ENCODE data around the gene KASH5. TPM values are rescaled to one million over a fixed set of nuclear protein-coding genes. Genes with fewer than 3 reads are reported as not detected.
"Not testable (repeated sequence)": the region's sequence is repeated elsewhere in the genome, so short reads cannot be mapped to it uniquely, and the experiment has no call there.

KASH5 gene
- total RNA-seq, 3 donors from 2014 or later, result 0.24 to 0.48 (median 0.27) TPM

GRCh38 chr19:49453013-49453756, 65.1 kb downstream of the KASH5 start, which contains the start of gene ALDH16A1:
Gene ALDH16A1 (plus strand): TSS chr19:49453225. CDS start chr19:49453332, 107 bp downstream.
- ATAC-seq, result peak; percentile 89 to 94
- no peaks in the 10 kb centered on the region for H3K27me3 Mint-ChIP-seq (ENCODE audit: low read depth)
- no peaks in the 10 kb centered on the region for H3K9me3 Mint-ChIP-seq
- peaks cover 14% of the 10 kb centered on the region for H3K36me3 Mint-ChIP-seq (ENCODE audit: insufficient read depth)
- H3K4me1 Mint-ChIP-seq (ENCODE audit: low read depth), result peaks cover 46% of the 10 kb centered on the region
- H3K4me3 Mint-ChIP-seq, result peak within 1 kb of the TSS; percentile 92
- peak; percentile 97 for DNase-seq

GRCh38 chr19:49453757-49454240, 65.8 kb downstream of the KASH5 start:
- no peaks in the 10 kb centered on the region for H3K9me3 Mint-ChIP-seq
- H3K36me3 Mint-ChIP-seq (ENCODE audit: insufficient read depth), result peaks cover 9% of the 10 kb centered on the region
- H3K27me3 Mint-ChIP-seq (ENCODE audit: low read depth), result no peaks in the 10 kb centered on the region
- peaks cover 40% of the 10 kb centered on the region for H3K4me1 Mint-ChIP-seq (ENCODE audit: low read depth)
- no peak for DNase-seq
- no peak for ATAC-seq
- peak overlapping the region; percentile 92 for H3K4me3 Mint-ChIP-seq

- H3K4me3 Mint-ChIP-seq, result peak overlapping the region; percentile 31
These were observed 67.7 kb downstream of the KASH5 start for GRCh38 chr19:49455773-49456172.

GRCh38 chr19:49456326-49456725, 68.3 kb downstream of the KASH5 start:
- Mint-ChIP-seq H3K4me1 (ENCODE audit: low read depth) (peaks cover 22% of the 10 kb centered on the region), H3K9me3 (no peaks in the 10 kb centered on the region), H3K27me3 (ENCODE audit: low read depth) (no peaks in the 10 kb centered on the region), H3K4me3 (peak overlapping the region; percentile 31), H3K36me3 (ENCODE audit: insufficient read depth) (peaks cover 7% of the 10 kb centered on the region)
- ATAC-seq (no peak), DNase-seq (no peak)

More at GRCh38 chr19:49455773-49456172, 67.7 kb downstream of the KASH5 start:
- DNase-seq (no peak), ATAC-seq (no peak)
- no peaks in the 10 kb centered on the region for H3K27me3 Mint-ChIP-seq (ENCODE audit: low read depth)
- peaks cover 7% of the 10 kb centered on the region for H3K36me3 Mint-ChIP-seq (ENCODE audit: insufficient read depth)
- H3K4me1 Mint-ChIP-seq (ENCODE audit: low read depth), result peaks cover 25% of the 10 kb centered on the region
- H3K9me3 Mint-ChIP-seq, result no peaks in the 10 kb centered on the region

GRCh38 chr19:49458567-49458903, 70.5 kb downstream of the KASH5 start:
- DNase-seq (no peak), ATAC-seq (no peak)
- peaks cover 7% of the 10 kb centered on the region for H3K36me3 Mint-ChIP-seq (ENCODE audit: insufficient read depth)
- no peaks in the 10 kb centered on the region for H3K9me3 Mint-ChIP-seq
- no peaks in the 10 kb centered on the region for H3K27me3 Mint-ChIP-seq (ENCODE audit: low read depth)
- H3K4me1 Mint-ChIP-seq (ENCODE audit: low read depth), result peaks cover 8% of the 10 kb centered on the region
- H3K4me3 Mint-ChIP-seq, result no peak overlapping the region

GRCh38 chr19:49459388-49459787, 71.3 kb downstream of the KASH5 start:
- Mint-ChIP-seq H3K27me3 (ENCODE audit: low read depth) (no peaks in the 10 kb centered on the region), H3K36me3 (ENCODE audit: insufficient read depth) (peaks cover 7% of the 10 kb centered on the region), H3K4me3 (no peak overlapping the region), H3K9me3 (no peaks in the 10 kb centered on the region), H3K4me1 (ENCODE audit: low read depth) (peaks cover 7% of the 10 kb centered on the region)
- DNase-seq, result no peak
- ATAC-seq, result no peak

- H3K9me3 Mint-ChIP-seq; H3K4me1 Mint-ChIP-seq (ENCODE audit: low read depth); DNase-seq; H3K27me3 Mint-ChIP-seq (ENCODE audit: low read depth); H3K36me3 Mint-ChIP-seq (ENCODE audit: insufficient read depth); ATAC-seq; H3K4me3 Mint-ChIP-seq: not testable (repeated sequence)
These were observed 73.1 kb downstream of the KASH5 start for GRCh38 chr19:49461130-49461529.

- no peaks in the 10 kb centered on the region for H3K27me3 Mint-ChIP-seq (ENCODE audit: low read depth)
- peaks cover 2% of the 10 kb centered on the region for H3K4me1 Mint-ChIP-seq (ENCODE audit: low read depth)
- H3K4me3 Mint-ChIP-seq, result no peak overlapping the region
- no peak for ATAC-seq
- peaks cover 2% of the 10 kb centered on the region for H3K36me3 Mint-ChIP-seq (ENCODE audit: insufficient read depth)
- H3K9me3 Mint-ChIP-seq, result no peaks in the 10 kb centered on the region
- no peak for DNase-seq
These were observed 73.6 kb downstream of the KASH5 start for GRCh38 chr19:49461656-49462055.

- no peak for DNase-seq
- Mint-ChIP-seq H3K36me3 (ENCODE audit: insufficient read depth) (no peaks in the 10 kb centered on the region), H3K27me3 (ENCODE audit: low read depth) (no peaks in the 10 kb centered on the region), H3K4me1 (ENCODE audit: low read depth) (no peaks in the 10 kb centered on the region), H3K9me3 (no peaks in the 10 kb centered on the region), H3K4me3 (no peak overlapping the region)
- no peak for ATAC-seq
These were observed 74.4 kb downstream of the KASH5 start for GRCh38 chr19:49462492-49462891.

- no peaks in the 10 kb centered on the region for H3K9me3 Mint-ChIP-seq
- no peak for DNase-seq
- peaks cover 12% of the 10 kb centered on the region for H3K4me1 Mint-ChIP-seq (ENCODE audit: low read depth)
- no peak overlapping the region for H3K4me3 Mint-ChIP-seq
- no peak for ATAC-seq
- no peaks in the 10 kb centered on the region for H3K27me3 Mint-ChIP-seq (ENCODE audit: low read depth)
- H3K36me3 Mint-ChIP-seq (ENCODE audit: insufficient read depth), result peaks cover 3% of the 10 kb centered on the region
These were observed 76.1 kb downstream of the KASH5 start for GRCh38 chr19:49463960-49464740.

GRCh38 chr19:49465371-49465770, 77.3 kb downstream of the KASH5 start:
- peaks cover 23% of the 10 kb centered on the region for H3K4me1 Mint-ChIP-seq (ENCODE audit: low read depth)
- ATAC-seq (no peak), DNase-seq (no peak)
- peaks cover 3% of the 10 kb centered on the region for H3K36me3 Mint-ChIP-seq (ENCODE audit: insufficient read depth)
- H3K27me3 Mint-ChIP-seq (ENCODE audit: low read depth), result no peaks in the 10 kb centered on the region
- no peak overlapping the region for H3K4me3 Mint-ChIP-seq
- H3K9me3 Mint-ChIP-seq, result no peaks in the 10 kb centered on the region

Other genes with a start within 250 kb of the KASH5 start
- not detected for gene HRC, start 232.9 kb upstream of the KASH5 start, total RNA-seq
- under 1 TPM; 0.37 to 0.43 (median 0.38) TPM for gene TRPM4, start 230.5 kb upstream of the KASH5 start, total RNA-seq
- under 1 TPM; 0.20 to 0.92 (median 0.29) TPM for gene SLC6A16, start 63.1 kb upstream of the KASH5 start, total RNA-seq
- gene CD37, start 52.8 kb upstream of the KASH5 start, total RNA-seq, result 100 to 1,000 TPM in 2 of 3 donors, 10 to 100 TPM in 1; 99.6 to 116 (median 106) TPM
- gene TEAD2, start 25.8 kb upstream of the KASH5 start, total RNA-seq, result under 1 TPM in 2 of 3 donors, not detected in 1; 0.16 to 0.33 TPM
- gene DKKL1, start 24.4 kb upstream of the KASH5 start, total RNA-seq, result not detected
- not detected for gene PTH2, start 35.2 kb downstream of the KASH5 start, total RNA-seq
- not detected for gene GFY, start 37.1 kb downstream of the KASH5 start, total RNA-seq
- gene SLC17A7, start 53.3 kb downstream of the KASH5 start, total RNA-seq, result under 1 TPM in 2 of 3 donors, not detected in 1; 0.08 to 0.13 TPM
- 100 to 1,000 TPM in 2 of 3 donors, 10 to 100 TPM in 1; 95.0 to 105 (median 105) TPM for gene PIH1D1, start 63.6 kb downstream of the KASH5 start, total RNA-seq
- gene ALDH16A1, start 65.0 kb downstream of the KASH5 start, total RNA-seq, result 10 to 100 TPM; 35.4 to 42.9 (median 35.8) TPM
- 10 to 100 TPM; 52.3 to 64.8 (median 56.9) TPM for gene FLT3LG, start 86.0 kb downstream of the KASH5 start, total RNA-seq
- gene RPL13A, start 99.4 kb downstream of the KASH5 start, total RNA-seq, result 1,000 to 10,000 TPM; 4,599 to 4,940 (median 4,852) TPM
- 1,000 to 10,000 TPM; 2,890 to 3,149 (median 2,904) TPM for gene RPS11, start 108.2 kb downstream of the KASH5 start, total RNA-seq
- gene FCGRT, start 124.4 kb downstream of the KASH5 start, total RNA-seq, result 1 to 10 TPM; 5.8 to 9.5 (median 8.9) TPM
- 1 to 10 TPM; 2.4 to 4.0 (median 3.5) TPM for gene RCN3, start 139.8 kb downstream of the KASH5 start, total RNA-seq
- gene NOSIP, start 192.3 kb downstream of the KASH5 start, total RNA-seq, result 10 to 100 TPM; 86.0 to 89.6 (median 87.0) TPM
- gene PRRG2, start 193.1 kb downstream of the KASH5 start, total RNA-seq, result 1 to 10 TPM; 1.0 to 1.4 (median 1.3) TPM
- gene PRR12, start 202.9 kb downstream of the KASH5 start, total RNA-seq, result 10 to 100 TPM; 28.0 to 33.1 (median 28.7) TPM

Measured in activated T-cell treated with anti-CD3 and anti-CD28 coated beads, Interleukin-2, amount 50 U/mL, for 4 hours (primary cell).